GM06990 (cell line): Measurements from ENCODE around the gene BCL6B.
A peak's percentile ranks its signal among the peaks of the same experiment; 100 is the strongest.

Experiments
- DNase-seq: peaks from one replicate; pipeline ENCODE4 v3.0.0-alpha.2; 2011; ENCODE audit not compliant: insufficient read length; ENCODE audit errors: extremely low read depth
- H3K27me3 ChIP-seq: replicated peaks from 2 replicates; pipeline ENCODE4 v1.6.0; 2011; ENCODE audit warnings: low read length; ENCODE audit not compliant: control insufficient read depth, insufficient read depth
- H3K36me3 ChIP-seq: 2 replicates; pipeline ENCODE4 v1.5.1; 2011; ENCODE audit warnings: low read length; ENCODE audit not compliant: control insufficient read depth, insufficient read depth
- H3K4me3 ChIP-seq: replicated peaks from 2 replicates; pipeline ENCODE4 v1.5.1; 2011; ENCODE audit warnings: low read depth, mild to moderate bottlenecking, control low read depth, low read length
- TF ChIP-seq, protein P1 (sequence below): IDR thresholded peaks from 2 replicates; pipeline ENCODE4 v1.5.1; 2011; ENCODE audit warnings: low read length, control low read depth, mild to moderate bottlenecking, inconsistent platforms; ENCODE audit not compliant: insufficient read depth, poor library complexity, severe bottlenecking

The BCL6B gene

DNA sequence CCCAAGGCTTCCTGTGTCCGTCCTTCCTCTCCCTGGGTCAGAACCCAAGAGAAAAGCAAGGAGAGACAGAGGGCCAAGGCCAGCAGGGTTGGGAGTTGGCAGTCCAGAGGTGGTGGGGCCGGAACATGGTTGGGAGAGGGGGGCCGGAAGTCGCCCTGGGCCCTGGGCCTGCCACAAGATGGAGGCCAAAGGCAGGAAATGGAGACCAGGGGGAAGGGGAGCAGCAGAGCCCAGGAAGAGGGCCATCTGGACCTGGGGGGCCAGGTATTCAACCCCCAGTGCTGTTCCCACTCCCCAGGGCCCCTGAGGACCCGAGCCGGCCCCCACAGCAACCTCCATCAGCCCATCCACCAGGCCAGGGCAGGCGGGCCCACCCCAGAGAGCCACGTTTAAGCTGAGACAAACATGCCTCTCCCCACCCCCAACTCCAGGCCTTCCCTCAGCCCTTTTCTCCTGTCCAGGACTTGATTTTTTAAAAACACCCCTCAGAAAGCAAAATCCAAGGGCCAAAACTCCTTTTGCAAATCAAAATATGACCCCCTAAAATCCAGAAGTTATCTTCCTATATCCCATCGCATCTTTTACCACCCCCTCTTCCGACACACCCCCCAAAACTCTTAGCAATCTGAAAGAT, 4.4 kb upstream of the BCL6B start:
- TF ChIP-seq, protein P1, sequence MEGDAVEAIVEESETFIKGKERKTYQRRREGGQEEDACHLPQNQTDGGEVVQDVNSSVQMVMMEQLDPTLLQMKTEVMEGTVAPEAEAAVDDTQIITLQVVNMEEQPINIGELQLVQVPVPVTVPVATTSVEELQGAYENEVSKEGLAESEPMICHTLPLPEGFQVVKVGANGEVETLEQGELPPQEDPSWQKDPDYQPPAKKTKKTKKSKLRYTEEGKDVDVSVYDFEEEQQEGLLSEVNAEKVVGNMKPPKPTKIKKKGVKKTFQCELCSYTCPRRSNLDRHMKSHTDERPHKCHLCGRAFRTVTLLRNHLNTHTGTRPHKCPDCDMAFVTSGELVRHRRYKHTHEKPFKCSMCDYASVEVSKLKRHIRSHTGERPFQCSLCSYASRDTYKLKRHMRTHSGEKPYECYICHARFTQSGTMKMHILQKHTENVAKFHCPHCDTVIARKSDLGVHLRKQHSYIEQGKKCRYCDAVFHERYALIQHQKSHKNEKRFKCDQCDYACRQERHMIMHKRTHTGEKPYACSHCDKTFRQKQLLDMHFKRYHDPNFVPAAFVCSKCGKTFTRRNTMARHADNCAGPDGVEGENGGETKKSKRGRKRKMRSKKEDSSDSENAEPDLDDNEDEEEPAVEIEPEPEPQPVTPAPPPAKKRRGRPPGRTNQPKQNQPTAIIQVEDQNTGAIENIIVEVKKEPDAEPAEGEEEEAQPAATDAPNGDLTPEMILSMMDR: no peak
- H3K4me3 ChIP-seq: no peak overlapping the region

GRCh38 chr17:7019367-7019766, 3.5 kb upstream of the BCL6B start:
- no peaks in the 10 kb centered on the region for H3K27me3 ChIP-seq
- H3K4me3 ChIP-seq: no peak overlapping the region
- TF ChIP-seq, protein P1: no peak
- H3K36me3 ChIP-seq: peaks cover 6% of the 10 kb centered on the region
- DNase-seq: no peak

More for the DNA sequence above, 4.4 kb upstream of the BCL6B start:
- H3K36me3 ChIP-seq: peaks cover 6% of the 10 kb centered on the region
- no peak for DNase-seq
- no peaks in the 10 kb centered on the region for H3K27me3 ChIP-seq

DNA sequence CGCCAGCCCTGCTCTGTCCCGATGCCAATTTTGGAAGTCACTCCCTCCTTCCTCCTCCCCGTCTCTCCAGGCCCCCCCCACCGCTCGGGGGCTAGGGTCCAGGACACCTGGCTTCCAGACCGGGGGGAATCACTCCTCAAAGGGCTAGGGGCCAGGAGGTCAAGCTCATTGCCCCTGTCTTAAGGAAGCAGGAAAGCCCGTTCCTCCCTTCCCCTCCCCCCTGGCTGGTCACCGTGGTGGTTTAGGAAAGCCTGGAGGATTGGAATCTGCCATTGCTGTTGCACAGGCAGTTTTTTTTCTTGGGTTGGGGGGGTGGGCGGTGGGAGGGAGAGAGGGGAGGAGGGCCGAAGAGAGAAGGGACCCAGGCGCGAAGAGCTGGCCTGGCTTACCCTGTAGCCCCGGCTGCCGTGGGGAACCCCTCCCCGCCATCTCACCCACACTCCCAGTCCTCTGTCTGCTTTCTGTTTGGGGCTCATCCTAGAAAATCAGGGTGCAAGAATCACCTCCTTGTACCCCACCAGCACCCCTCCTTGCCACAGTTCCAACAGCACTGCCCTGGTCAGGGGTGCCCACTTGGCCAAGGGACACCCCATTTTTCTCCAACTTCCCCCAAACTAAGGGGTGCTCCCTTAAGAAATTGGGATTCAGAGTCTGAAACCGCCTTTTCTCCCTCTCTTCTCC, 2.9 kb upstream of the BCL6B start:
- Histone ChIP-seq H3K36me3 (peaks cover 6% of the 10 kb centered on the region), H3K4me3 (no peak overlapping the region), H3K27me3 (no peaks in the 10 kb centered on the region)
- no peak for DNase-seq
- TF ChIP-seq, protein P1: no peak

- no peaks in the 10 kb centered on the region for H3K27me3 ChIP-seq
- peaks cover 6% of the 10 kb centered on the region for H3K36me3 ChIP-seq
- H3K4me3 ChIP-seq: no peak overlapping the region
- TF ChIP-seq, protein P1: no peak
- DNase-seq: no peak
Measured at GRCh38 chr17:7020894-7021664, 1.8 kb upstream of the BCL6B start.

DNA sequence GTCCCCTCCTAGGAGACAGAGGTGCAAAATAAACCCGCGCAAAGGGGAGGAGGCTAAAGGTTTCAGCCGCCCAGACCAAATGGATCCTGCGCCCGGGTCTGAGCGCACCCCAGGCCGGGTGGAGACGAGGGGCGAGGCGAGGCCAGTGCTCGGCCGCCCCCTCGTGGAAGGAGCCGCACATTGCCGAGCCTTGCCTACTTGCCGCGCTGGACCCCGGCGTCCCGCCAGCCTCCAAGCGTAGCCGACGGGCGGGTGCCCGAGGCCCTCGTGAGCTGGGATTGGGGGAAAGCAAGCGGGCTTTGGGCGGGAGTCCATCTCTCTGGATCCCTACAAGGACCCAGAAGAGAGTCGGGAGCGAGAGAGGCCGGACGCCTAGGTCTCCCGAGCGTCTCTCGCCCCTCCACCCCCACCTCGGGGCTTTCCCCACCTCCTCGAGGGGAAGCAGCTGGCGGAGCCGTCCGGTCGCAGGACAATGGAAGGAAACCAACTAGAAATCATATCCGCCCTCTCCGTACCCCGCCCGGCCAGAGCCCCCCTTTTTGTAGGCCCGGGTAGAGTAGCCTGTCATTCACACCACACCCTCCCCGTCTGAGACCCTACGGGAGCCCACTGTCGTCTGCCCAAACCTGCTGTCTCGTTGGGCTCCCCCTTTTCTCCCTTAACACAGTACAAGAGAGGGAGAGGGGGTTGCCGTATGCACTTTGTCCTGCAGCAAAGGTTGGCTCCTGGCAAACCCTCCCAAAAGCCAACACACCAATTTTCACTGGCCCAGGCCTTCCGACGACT, 664 bp upstream of the BCL6B start:
- H3K36me3 ChIP-seq: peaks cover under 1% of the 10 kb centered on the region; the same call in 1 of the 2 replicates
- TF ChIP-seq, protein P1: peak; percentile 96
- H3K27me3 ChIP-seq: no peaks in the 10 kb centered on the region
- peak; percentile 87 for DNase-seq
- H3K4me3 ChIP-seq: peak overlapping the region; percentile 57
